DOHH2 (cell line): Measurements from ENCODE around the gene IHH.

Source experiments
- H3F3A ChIP-seq: fragments of 200-600 bp; sonication (generic), shearing (Covaris generic); 2 replicates; pipeline ENCODE4 v1.6.0; 2016; ENCODE audit warnings: antibody characterized with exemption, mild to moderate bottlenecking; ENCODE audit not compliant: control insufficient read depth, insufficient read depth
- H3K27ac ChIP-seq: fragments of 200-600 bp; sonication (generic); 2 replicates; pipeline ENCODE4 v1.5.1; 2014; ENCODE audit warnings: low read depth, mild to moderate bottlenecking, low read length, moderate library complexity
- H3K27me3 ChIP-seq: fragments of 200-600 bp; sonication (generic); 2 replicates; pipeline ENCODE4 v1.6.1; 2014; ENCODE audit warnings: mild to moderate bottlenecking, low read length, mixed read lengths; ENCODE audit not compliant: control insufficient read depth
- H3K36me3 ChIP-seq: fragments of 200-600 bp; sonication (generic); 2 replicates; pipeline ENCODE4 v1.6.1; 2014; ENCODE audit warnings: mild to moderate bottlenecking, low read length, moderate library complexity, mixed read lengths; ENCODE audit not compliant: control insufficient read depth
- H3K4me1 ChIP-seq: fragments of 200-600 bp; sonication (generic); 2 replicates; pipeline ENCODE4 v1.6.1; 2014; ENCODE audit warnings: mild to moderate bottlenecking, low read length, mixed read lengths; ENCODE audit not compliant: control insufficient read depth
- H3K4me2 ChIP-seq: fragments of 200-600 bp; sonication (generic); 2 replicates; pipeline ENCODE4 v1.6.0; 2014; ENCODE audit warnings: mild to moderate bottlenecking, low read length, moderate library complexity
- H3K4me3 ChIP-seq: fragments of 200-600 bp; sonication (generic); 2 replicates; pipeline ENCODE4 v1.5.1; 2014; ENCODE audit warnings: mild to moderate bottlenecking, low read length, mixed read lengths
- H3K79me2 ChIP-seq: fragments of 200-600 bp; sonication (generic); 2 replicates; pipeline ENCODE4 v1.6.1; 2014; ENCODE audit warnings: mild to moderate bottlenecking, low read length, mixed read lengths; ENCODE audit not compliant: control insufficient read depth
- H3K9me2 ChIP-seq: fragments of 200-600 bp; sonication (generic); replicated peaks from 2 replicates; pipeline ENCODE4 v1.6.1; 2014; ENCODE audit warnings: mild to moderate bottlenecking, low read length, mixed read lengths; ENCODE audit not compliant: control insufficient read depth
- H3K9me3 ChIP-seq: fragments of 200-600 bp; sonication (generic); 2 replicates; pipeline ENCODE4 v1.6.1; 2014; ENCODE audit warnings: antibody characterized with exemption, low read length, mixed read lengths; ENCODE audit not compliant: control insufficient read depth, insufficient read depth
- H4K20me1 ChIP-seq: fragments of 200-600 bp; sonication (generic); 2 replicates; pipeline ENCODE4 v1.6.0; 2014; ENCODE audit warnings: low read depth, mild to moderate bottlenecking, antibody characterized with exemption, low read length, moderate library complexity; ENCODE audit not compliant: control insufficient read depth, insufficient read depth
- EZH2phosphoT487 ChIP-seq: fragments of 200-600 bp; sonication (generic); IDR thresholded peaks from 2 replicates; pipeline ENCODE4 v1.6.1; 2017; ENCODE audit warnings: borderline replicate concordance, mild to moderate bottlenecking, antibody characterized with exemption, low read length, moderate library complexity, mixed read lengths
- TF ChIP-seq, protein P1 (sequence below): fragments of 200-600 bp; sonication (generic); IDR thresholded peaks from one replicate; pipeline ENCODE4 v1.5.1; 2014; ENCODE audit warnings: antibody characterized with exemption, mild to moderate bottlenecking, low read depth, low read length; ENCODE audit not compliant: poor library complexity, severe bottlenecking

IHH gene

DNA sequence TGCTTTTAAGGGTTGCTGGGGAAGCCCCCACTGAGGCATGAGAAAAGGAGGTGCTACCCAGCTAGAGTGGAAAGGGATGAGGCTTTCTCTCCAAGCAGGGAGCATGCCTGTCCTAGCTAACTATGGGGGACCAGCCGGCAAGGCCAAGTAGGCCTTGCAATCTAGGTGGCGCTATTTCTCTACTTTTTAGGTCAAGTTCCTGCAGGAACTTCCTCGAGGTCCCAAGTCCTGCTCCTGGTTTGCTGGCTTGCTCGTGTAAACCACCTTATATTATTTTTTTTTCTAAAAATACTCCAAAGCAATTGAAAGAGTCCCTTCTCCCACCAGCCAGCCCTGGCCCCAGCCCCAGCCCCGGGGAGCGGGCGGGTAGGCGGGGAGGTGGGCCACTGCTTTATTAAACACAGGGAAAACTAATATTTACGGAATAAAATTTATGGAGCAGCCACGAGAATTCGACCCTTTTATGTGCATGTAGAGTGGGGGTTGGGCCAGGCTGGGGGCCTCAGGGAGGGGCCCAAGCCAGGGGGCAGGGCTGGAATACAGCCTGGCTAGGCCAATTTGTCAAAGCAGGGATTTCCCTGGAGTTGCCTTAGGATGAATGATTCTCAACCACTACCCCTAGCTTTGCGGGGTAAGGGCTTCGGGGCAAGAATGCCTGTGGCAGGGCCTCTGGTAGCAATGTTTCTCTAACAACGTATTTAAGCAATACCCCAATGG, 12.8 kb upstream of the IHH start:
- H3K27me3 ChIP-seq: no peaks in the 10 kb centered on the region
- no peak overlapping the region for H3K4me2 ChIP-seq
- H3K4me1 ChIP-seq: no peaks in the 10 kb centered on the region
- H3K9me3 ChIP-seq: no peaks in the 10 kb centered on the region
- no peaks in the 10 kb centered on the region for H3K79me2 ChIP-seq
- no peaks in the 10 kb centered on the region for H3F3A ChIP-seq
- no peaks in the 10 kb centered on the region for H3K9me2 ChIP-seq
- peaks cover 8% of the 10 kb centered on the region for H3K36me3 ChIP-seq
- no peak overlapping the region for H3K4me3 ChIP-seq
- no peak for TF ChIP-seq EZH2phosphoT487
- TF ChIP-seq, protein P1, sequence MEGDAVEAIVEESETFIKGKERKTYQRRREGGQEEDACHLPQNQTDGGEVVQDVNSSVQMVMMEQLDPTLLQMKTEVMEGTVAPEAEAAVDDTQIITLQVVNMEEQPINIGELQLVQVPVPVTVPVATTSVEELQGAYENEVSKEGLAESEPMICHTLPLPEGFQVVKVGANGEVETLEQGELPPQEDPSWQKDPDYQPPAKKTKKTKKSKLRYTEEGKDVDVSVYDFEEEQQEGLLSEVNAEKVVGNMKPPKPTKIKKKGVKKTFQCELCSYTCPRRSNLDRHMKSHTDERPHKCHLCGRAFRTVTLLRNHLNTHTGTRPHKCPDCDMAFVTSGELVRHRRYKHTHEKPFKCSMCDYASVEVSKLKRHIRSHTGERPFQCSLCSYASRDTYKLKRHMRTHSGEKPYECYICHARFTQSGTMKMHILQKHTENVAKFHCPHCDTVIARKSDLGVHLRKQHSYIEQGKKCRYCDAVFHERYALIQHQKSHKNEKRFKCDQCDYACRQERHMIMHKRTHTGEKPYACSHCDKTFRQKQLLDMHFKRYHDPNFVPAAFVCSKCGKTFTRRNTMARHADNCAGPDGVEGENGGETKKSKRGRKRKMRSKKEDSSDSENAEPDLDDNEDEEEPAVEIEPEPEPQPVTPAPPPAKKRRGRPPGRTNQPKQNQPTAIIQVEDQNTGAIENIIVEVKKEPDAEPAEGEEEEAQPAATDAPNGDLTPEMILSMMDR: peak; percentile 71
- H4K20me1 ChIP-seq: 0 out of 2 replicates have a peak, but pooled peaks cover under 1% of the 10 kb centered on the region
- no peak overlapping the region for H3K27ac ChIP-seq

DNA sequence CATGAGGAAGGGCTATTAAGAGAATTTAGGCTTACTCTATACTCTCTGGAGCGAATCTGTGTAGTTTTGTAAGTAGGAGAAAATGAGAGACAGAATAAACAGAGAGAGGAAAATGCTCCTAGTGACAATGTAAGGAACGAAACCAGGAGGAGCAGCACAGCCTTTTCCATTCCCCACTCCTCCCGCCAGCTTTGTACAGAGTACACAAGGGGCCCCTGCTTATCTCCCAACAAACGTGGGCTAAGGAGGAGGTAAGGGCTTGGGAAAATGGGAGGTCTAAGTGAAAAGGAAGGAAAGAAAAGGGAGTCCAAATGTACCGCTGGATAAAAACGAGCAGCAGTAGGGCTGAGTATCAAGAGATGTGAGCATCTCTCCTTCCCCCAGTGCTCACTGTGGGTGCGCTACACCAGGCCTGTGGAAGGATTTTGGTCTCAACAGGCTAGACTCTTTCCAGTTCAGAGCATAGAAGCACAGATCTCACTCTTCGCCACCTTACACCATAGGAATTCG, 12.1 kb upstream of the IHH start:
- no peaks in the 10 kb centered on the region for H3F3A ChIP-seq
- H3K4me1 ChIP-seq: no peaks in the 10 kb centered on the region
- no peaks in the 10 kb centered on the region for H3K79me2 ChIP-seq
- no peaks in the 10 kb centered on the region for H3K9me3 ChIP-seq
- peaks cover 8% of the 10 kb centered on the region for H3K36me3 ChIP-seq
- no peak overlapping the region for H3K4me3 ChIP-seq
- H3K4me2 ChIP-seq: no peak overlapping the region
- no peaks in the 10 kb centered on the region for H4K20me1 ChIP-seq
- H3K27ac ChIP-seq: no peak overlapping the region
- no peaks in the 10 kb centered on the region for H3K9me2 ChIP-seq
- TF ChIP-seq, protein P1: no peak
- TF ChIP-seq EZH2phosphoT487: no peak
- H3K27me3 ChIP-seq: no peaks in the 10 kb centered on the region

GRCh38 chr2:219071131-219071816, 10.6 kb upstream of the IHH start:
- Histone ChIP-seq H3K27ac (no peak overlapping the region), H3K36me3 (no peaks in the 10 kb centered on the region), H3F3A (no peaks in the 10 kb centered on the region), H3K4me1 (no peaks in the 10 kb centered on the region), H3K79me2 (no peaks in the 10 kb centered on the region), H3K27me3 (no peaks in the 10 kb centered on the region), H3K4me2 (no peak overlapping the region), H3K4me3 (no peak overlapping the region), H4K20me1 (no peaks in the 10 kb centered on the region), H3K9me3 (no peaks in the 10 kb centered on the region), H3K9me2 (no peaks in the 10 kb centered on the region)
- no peak for TF ChIP-seq EZH2phosphoT487
- TF ChIP-seq, protein P1: no peak
